HG02610 (cell line): ENCODE measurements around the gene C19orf85.
"Not testable (repeated sequence)": the region's sequence is repeated elsewhere in the genome, so short reads cannot be mapped to it uniquely, and the experiment has no call there.

Experiments used
- ATAC-seq: cut with Tn5 transposase; IDR thresholded peaks from one replicate; pipeline ENCODE4 v1.9.1; 2021; ENCODE audit warnings: mild to moderate bottlenecking, moderate library complexity; ENCODE audit not compliant: unreplicated experiment

Gene C19orf85

GRCh38 chr19:55459950-55460657 is 4.4 kb downstream of the C19orf85 start:
- no peak for ATAC-seq

GRCh38 chr19:55459551-55459949 is 5.0 kb downstream of the C19orf85 start:
- no peak for ATAC-seq

GRCh38 chr19:55457683-55458457 is 6.7 kb downstream of the C19orf85 start:
- ATAC-seq = no peak

GRCh38 chr19:55456347-55456746 is 8.2 kb downstream of the C19orf85 start:
- no peak for ATAC-seq

GRCh38 chr19:55455576-55456235 is 8.8 kb downstream of the C19orf85 start:
- ATAC-seq = no peak

- ATAC-seq = no peak
Measured at GRCh38 chr19:55454787-55455243, 9.7 kb downstream of the C19orf85 start.

- no peak for ATAC-seq
Measured at GRCh38 chr19:55453511-55454260, 10.9 kb downstream of the C19orf85 start.

- no peak for ATAC-seq
Measured at GRCh38 chr19:55452749-55453346, 11.7 kb downstream of the C19orf85 start.

GRCh38 chr19:55451965-55452748 is 12.4 kb downstream of the C19orf85 start:
- ATAC-seq = no peak

- no peak for ATAC-seq
Measured at GRCh38 chr19:55451163-55451964, 13.2 kb downstream of the C19orf85 start.

GRCh38 chr19:55449469-55449868 is 15.1 kb downstream of the C19orf85 start:
- no peak for ATAC-seq

GRCh38 chr19:55448175-55448490 is 16.4 kb downstream of the C19orf85 start:
- ATAC-seq = not testable (repeated sequence)

GRCh38 chr19:55447421-55448174 is 17.0 kb downstream of the C19orf85 start:
- ATAC-seq = no peak

- no peak for ATAC-seq
Measured at GRCh38 chr19:55446060-55446459, 18.5 kb downstream of the C19orf85 start.

- ATAC-seq = no peak
Measured at GRCh38 chr19:55444646-55445045, 19.9 kb downstream of the C19orf85 start.

- ATAC-seq = no peak
Measured at GRCh38 chr19:55443824-55444480, 20.6 kb downstream of the C19orf85 start.

GRCh38 chr19:55443045-55443823 is 21.3 kb downstream of the C19orf85 start, which contains the start of gene SHISA7:
TSS of gene SHISA7 (minus strand) at chr19:55443300. CDS start at chr19:55442863, 437 bp downstream.
- ATAC-seq = no peak
